ENCODE measurements around the gene DLEU7.

GRCh38 chr13:50842990-50843256 is 569 bp downstream of the DLEU7 start:
- TF ChIP-seq CTCF (IDR thresholded peaks at IDR 0.05): no peak
- TF ChIP-seq EP300 (IDR thresholded peaks at IDR 0.05): no peak
- TF ChIP-seq POLR2AphosphoS5 (IDR thresholded peaks at IDR 0.05): no peak

Measured in gastroesophageal sphincter (tissue), 3 donors.